GM21576 (cell line): Measurements from ENCODE around the gene YPEL1.
A peak's percentile ranks its signal among the peaks of the same experiment; 100 is the strongest.

Source experiments
- ATAC-seq: cut with Tn5 transposase; IDR thresholded peaks from one replicate; pipeline ENCODE4 v1.9.1; 2021; ENCODE audit warnings: mild to moderate bottlenecking, moderate library complexity; ENCODE audit not compliant: unreplicated experiment

The YPEL1 gene

DNA sequence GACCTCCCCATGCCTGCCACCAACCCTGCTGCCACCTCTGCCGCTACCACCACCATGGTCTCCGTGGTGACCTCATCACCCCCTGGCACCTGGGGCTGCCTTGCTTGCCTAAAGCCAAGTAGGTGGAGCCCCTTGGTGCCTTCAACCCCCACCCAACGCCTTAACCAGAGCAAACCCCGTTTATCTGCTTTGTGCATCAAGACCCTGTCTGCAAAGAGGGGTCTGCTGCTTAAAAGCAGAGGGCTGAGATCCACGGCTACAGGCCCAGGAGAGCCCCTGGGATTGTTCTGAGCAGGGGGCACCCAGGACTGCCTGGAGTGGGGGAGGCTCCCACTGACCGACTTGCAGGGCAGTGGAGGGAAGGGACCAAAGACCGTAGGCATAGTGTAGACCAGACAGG is 74.7 kb downstream of the YPEL1 start:
- no peak for ATAC-seq

DNA sequence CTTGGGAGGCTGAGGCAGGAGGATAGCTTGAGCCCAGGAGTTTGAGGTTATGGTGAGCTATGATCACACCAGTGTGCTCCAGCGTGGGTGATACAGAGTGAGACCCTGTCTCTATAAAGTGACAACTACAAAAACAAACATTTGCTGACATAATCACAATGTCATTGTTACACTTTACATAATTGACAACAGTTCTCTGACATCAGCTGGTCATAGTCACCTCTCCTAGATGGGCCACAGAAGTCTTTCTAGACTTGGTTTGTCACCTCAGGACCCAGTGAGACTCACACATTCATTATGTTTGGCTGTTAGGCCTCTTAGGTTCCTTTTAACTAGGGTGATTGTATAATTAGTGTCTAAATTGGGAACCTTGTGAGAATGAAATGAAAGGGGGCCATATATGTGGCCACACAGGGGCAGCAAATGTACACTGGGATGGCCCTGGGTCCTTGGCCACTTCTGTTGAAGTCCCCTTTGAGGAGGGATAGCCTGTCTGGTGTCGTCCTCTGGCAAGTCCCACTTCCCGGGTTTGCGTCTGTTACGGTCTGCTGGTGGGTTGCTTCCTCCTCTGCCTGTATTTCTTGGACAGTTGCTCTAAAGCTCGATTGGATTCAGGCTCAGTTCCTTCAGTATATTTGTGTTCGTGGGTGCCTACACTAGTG is 75.6 kb downstream of the YPEL1 start:
- no peak for ATAC-seq

DNA sequence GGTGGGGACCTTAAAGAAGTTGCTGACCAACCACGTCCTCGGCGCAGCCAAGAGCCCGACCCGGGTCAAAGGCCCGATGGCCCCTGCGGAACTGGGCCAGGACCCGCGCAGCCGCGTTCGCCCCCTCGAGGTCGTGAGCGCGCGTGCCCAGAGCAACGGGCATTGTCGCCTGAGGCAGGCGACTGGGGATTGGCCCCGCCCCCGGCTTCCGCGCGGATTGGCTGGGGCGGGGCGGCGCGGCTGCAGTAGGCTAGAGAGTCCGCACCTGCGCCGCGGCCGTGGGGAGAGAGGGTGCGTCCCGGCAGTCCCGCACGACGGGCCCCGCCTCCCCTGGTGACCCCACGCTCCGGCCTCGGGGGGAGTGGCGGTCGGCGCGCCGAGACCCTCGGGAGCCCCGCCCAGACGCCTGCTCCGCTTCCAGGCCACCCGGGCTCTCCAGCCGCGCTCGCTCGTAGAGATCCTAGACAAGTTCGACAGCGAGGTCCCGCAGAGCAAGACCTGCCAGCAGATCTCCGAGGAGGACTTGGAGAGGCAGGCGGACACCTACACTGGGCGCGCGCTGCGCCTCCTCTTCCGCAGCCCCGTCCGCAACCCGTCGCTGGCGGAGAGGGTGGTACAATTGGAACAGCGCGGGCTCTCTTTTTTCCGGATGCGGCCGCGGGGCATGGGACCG is 78.1 kb downstream of the YPEL1 start:
- ATAC-seq: no peak

DNA sequence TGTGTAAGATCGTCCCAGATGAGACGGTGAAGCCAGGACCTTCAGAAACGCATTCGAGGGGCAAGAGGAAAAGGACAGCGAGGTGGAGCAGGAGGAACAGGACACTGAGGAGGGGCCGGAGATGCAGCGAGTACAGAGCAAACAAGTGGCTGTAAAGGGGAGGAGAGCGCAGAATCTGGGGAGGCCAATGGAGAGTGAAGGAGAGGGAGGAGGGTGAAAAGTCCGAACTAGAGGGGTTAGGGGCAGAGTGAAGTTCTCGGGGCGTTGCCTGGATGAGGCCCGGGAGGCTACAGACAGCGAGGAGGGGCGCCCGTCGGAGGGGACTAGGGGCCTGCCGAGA is 78.6 kb downstream of the YPEL1 start:
- no peak for ATAC-seq

DNA sequence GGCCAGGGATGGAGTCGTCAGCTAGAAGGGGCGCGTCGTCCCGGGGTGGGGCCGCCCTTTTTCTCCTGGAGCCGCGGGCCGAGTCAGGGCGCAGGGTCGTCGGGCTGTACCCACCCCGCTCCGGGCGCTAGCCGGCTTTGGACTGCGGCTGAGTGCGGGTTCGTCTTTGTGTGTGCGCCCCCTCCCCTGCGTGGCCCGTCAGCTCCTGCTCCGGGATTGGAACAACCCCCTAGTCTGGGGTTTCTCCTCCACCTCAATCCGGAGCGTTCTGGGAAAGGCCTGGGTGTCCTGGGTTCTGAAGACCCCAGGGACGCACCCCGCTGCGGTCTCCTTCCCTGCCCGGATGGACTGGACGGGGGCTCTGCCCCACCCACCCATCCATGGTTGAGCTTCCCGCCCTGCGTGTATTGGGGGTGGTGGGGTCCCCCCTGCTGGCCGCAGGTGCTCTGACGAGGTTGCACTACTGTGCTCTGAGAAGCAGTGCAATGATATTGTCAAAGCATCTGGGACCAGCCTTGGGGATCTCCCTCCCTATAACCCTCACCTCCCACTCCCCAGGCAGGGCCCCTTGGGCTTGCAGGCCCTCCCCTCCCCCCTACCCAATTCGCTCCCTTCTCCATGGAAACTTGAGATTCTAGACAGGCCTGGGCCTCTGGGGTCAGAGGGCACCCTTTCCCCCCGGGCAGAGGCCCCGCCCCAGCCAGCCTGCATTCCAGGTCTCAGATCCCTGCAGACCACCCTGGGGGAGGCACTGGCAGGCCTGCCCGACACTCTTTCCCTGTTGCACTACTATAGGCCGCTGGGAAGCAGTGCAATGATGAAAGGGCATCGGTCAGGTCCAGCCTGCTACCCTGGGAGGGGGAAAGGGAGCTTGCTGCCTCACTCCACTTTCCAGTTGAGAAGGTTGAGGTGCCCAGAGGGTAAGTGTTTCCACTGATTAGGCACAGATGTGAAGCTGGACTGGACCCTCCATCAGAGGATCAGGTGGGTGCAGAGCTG is 82.7 kb downstream of the YPEL1 start:
- ATAC-seq: peak; percentile 10

DNA sequence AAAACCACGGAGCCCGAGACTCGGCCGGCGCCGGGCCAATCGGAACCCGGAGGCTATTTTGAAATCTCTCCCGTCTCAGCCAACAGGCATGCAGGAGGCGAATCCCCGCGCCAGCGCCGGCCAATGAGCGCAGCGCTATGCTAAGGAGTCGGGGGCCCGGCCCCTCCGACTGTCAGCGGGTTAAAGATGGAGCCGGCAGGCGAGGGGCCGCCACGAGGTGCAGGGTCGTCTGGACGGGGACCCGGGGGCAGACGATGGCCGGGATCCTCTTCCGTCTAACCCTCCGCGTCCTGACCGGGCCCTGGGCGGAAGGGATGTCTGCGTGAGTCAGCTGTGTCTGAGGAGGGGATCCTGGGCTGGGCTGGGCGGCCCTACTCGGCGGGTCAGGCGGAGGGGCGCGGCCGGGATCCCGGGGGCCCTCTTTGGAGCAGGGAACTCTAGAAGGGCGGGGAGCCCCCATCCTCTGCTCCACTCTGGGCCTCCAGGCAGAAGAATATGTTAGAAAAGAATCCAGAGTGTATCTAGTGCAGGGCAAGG is 83.5 kb downstream of the YPEL1 start:
- ATAC-seq: peak; percentile 76

DNA sequence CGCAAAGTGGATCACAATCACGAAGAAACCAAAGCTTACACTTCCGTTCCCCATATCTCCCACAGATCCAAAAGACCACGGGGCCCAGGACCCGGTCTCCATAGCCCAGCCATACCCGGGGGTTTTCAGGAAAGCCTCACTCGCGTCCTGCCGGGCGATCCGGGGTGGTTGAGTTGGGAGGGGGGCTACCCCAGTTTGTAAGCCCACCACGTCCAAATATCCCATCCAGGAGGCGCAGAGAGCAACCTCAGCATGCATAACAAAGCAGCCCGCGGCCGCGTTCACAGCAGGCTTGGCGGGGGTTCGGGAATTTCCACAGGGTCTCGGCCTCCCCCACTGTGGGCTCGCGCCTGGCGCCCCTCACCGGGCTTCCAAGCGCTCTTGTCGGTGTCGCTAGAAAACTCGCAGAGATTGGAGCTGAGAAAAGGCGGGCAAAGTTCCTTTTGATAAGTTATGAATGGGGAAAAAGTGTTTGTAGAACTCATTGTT is 84.0 kb downstream of the YPEL1 start:
- no peak for ATAC-seq

DNA sequence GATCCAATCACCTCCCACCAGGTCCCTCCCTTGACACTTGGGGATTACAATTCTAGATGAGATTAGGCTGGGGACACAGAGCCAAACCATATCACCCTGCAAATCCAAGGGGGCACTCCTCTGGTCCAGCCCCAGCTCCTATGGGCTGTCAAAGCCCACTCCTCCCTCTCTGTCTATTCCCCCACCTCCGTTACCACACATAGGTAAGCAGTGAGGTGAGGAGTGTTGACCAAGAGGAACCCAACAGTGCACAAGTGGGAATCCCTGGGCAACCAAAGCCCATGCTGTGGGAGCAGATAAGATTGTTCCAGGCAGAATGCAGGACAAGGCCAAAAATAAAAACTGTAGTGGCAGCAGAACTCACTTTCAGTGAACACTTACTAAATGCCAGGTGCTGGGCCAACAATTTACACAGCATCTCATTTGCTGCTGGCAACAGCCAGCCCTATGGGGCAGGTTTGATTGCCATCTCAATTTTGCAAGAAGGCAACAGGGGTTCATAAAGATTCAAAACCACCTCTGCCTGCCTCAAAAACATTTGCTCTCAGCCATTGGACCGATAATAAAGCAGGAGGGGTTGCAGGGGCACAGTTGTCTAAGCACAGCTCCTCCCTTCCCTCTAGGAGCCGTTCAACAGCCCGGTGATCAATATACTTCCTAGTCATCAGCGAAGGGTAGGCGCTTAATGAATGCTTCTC is 84.6 kb downstream of the YPEL1 start:
- ATAC-seq: no peak

DNA sequence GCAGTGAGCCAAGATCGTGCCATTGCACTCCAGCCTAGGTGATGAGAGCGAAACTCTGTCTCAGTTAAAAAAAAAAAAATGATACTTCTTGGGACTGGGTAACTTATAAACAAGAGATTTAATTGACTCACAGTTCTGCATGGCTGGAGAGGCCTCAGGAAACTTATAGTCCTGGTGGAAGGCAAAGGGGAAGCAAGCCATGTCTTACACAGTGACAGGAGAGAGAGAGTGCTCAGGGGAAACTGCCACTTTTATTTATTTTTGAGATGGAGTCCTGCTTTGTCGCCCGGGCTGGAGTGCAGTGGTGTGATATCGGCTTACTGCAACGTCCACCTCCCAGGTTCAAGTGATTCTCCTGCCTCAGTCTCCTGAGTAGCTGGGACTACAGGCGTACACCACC is 85.3 kb downstream of the YPEL1 start:
- ATAC-seq: no peak
